IPS-18c (cell line): ENCODE measurements around the gene RASSF1.
"Not testable (repeated sequence)": the region's sequence is repeated elsewhere in the genome, so short reads cannot be mapped to it uniquely, and the experiment has no call there.

Experiments used
- H3K4me3 ChIP-seq: 2 replicates; pipeline ENCODE4 v1.7.0; 2013; ENCODE audit warnings: low read depth, mild to moderate bottlenecking, low read length, moderate library complexity; ENCODE audit not compliant: insufficient read depth
- H3K9me3 ChIP-seq: one replicate; pipeline ENCODE4 v1.6.1; 2013; ENCODE audit warnings: mild to moderate bottlenecking, low read length, moderate library complexity; ENCODE audit not compliant: control insufficient read depth, insufficient read depth

RASSF1 gene

DNA sequence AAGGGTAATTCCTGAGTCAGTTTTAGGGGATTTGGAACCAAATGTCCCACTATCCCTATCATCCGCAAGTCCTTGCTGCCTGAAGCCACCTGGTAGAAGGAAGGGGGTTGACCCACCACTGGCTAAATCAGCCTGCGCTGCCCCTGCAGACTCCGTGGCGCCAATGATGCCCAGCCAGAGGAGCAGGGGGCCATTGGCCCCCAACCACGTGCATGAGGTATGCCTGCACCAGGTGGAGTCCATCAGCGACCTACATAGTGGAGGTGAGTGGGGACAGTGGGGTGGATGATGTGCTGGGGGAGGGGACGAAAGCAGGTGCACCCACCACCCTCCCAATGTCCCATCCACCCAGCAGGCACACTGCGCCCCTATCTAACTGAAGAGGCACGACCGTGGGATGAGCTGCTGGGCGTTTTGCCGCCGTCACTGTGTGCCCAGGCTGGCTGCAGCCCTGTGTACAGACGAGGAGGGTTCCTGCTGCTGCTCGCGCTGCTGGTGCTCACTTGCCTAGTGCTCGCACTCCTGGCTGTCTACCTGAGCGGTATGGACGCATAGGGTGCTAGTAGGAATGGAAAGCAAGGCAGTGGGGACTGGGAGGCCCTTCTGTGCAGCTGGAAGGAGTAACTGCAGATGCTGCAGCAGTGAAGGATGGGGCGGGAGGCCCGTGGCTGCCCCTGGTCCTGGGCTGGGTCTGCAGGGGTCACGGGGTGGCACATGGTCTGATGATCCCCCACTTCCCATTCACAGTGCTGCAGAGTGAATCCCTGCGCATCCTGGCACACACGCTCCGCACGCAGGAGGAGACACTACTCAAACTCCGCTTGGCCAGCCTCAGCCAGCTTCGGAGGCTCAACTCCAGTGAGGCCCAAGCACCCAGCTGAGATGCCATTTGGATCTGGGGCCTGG lies 54.1 kb downstream of the RASSF1 start:
- H3K4me3 ChIP-seq: no peak overlapping the region
- no peaks in the 10 kb centered on the region for H3K9me3 ChIP-seq

GRCh38 chr3:50284121-50284520 lies 56.5 kb downstream of the RASSF1 start:
- H3K4me3 ChIP-seq, H3K9me3 ChIP-seq: not testable (repeated sequence)
